ENCODE measurements around the gene HNRNPA3. TPM values are rescaled to one million over a fixed set of nuclear protein-coding genes. Genes with fewer than 3 reads are reported as not detected.

Gene HNRNPA3
- polyA plus RNA-seq, 1 of the 3 experiments (the other 2 are of a cell fraction): 102 TPM

DNA sequence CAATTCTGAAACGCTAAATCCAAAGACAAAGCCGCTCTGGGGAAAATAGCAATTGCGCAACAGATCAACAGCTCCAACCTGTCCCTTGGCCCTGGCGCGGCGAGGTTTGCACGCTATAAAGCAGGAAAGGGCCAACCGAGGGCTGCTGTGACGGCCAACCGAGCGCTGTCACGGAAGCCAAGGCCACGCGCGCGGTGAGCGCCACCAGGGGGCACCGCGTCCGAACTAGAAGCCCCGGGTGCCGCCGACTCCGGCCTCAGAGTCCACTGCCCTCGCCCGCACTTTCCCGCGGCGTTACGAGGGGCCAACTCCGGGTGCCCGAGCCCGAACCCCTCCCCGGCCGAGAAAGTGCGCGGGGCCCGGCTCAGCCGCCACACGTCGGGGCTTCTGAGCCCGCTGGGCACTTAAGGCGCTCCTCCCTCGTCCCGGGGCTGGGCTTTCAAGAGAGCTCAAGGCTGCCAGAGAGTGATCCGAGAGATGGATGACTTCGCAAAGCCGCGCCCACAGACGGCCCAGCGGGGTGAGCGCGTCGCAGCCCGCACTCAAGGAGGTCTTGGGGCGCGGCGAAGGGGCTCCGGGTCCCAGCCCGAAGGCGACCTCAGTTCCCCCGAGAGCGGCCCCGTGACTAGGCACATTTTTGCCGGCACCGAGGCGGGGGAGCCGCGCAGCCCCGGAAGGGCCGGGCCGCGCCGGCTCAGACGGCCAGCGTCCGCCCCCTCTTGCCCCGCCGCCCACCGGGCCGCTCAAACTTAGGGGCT is 51.0 kb downstream of the HNRNPA3 start (continued):
- TF ChIP-seq, protein P1, sequence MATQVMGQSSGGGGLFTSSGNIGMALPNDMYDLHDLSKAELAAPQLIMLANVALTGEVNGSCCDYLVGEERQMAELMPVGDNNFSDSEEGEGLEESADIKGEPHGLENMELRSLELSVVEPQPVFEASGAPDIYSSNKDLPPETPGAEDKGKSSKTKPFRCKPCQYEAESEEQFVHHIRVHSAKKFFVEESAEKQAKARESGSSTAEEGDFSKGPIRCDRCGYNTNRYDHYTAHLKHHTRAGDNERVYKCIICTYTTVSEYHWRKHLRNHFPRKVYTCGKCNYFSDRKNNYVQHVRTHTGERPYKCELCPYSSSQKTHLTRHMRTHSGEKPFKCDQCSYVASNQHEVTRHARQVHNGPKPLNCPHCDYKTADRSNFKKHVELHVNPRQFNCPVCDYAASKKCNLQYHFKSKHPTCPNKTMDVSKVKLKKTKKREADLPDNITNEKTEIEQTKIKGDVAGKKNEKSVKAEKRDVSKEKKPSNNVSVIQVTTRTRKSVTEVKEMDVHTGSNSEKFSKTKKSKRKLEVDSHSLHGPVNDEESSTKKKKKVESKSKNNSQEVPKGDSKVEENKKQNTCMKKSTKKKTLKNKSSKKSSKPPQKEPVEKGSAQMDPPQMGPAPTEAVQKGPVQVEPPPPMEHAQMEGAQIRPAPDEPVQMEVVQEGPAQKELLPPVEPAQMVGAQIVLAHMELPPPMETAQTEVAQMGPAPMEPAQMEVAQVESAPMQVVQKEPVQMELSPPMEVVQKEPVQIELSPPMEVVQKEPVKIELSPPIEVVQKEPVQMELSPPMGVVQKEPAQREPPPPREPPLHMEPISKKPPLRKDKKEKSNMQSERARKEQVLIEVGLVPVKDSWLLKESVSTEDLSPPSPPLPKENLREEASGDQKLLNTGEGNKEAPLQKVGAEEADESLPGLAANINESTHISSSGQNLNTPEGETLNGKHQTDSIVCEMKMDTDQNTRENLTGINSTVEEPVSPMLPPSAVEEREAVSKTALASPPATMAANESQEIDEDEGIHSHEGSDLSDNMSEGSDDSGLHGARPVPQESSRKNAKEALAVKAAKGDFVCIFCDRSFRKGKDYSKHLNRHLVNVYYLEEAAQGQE (IDR thresholded peaks at IDR 0.05; ENCODE audit: low read depth, low read length): peak; percentile 66; the same call in 1 of the 2 replicates
- TF ChIP-seq MEF2A (IDR thresholded peaks at IDR 0.05; ENCODE audit: borderline replicate concordance, low read depth): peak; percentile 54; the same call in 1 of the 2 replicates
- TF ChIP-seq EP300 (IDR thresholded peaks at IDR 0.05; ENCODE audit: borderline replicate concordance in 1 of 2, low read depth in 1 of 2, low read length in 1 of 2): no peak
- peak; percentile 72; the same call in 1 of the 2 replicates for TF ChIP-seq RCOR1 (IDR thresholded peaks at IDR 0.05; ENCODE audit: low read length)
- peak; percentile 91 for TF ChIP-seq SMC3 (IDR thresholded peaks at IDR 0.05; ENCODE audit: low read depth, low read length)
- 0 out of 2 replicates have a peak, but pooled peaks have one; percentile 14 for TF ChIP-seq RXRA (IDR thresholded peaks at IDR 0.05; ENCODE audit: borderline replicate concordance, low read depth)
- TF ChIP-seq EZH2phosphoT487 (IDR thresholded peaks at IDR 0.05; ENCODE audit: borderline replicate concordance, low read depth): no peak
- 0 out of 2 replicates have a peak, but pooled peaks have one; percentile 20 for TF ChIP-seq GABPA (IDR thresholded peaks at IDR 0.05; ENCODE audit: low read depth)
- peak; percentile 67 for TF ChIP-seq ELF1 (IDR thresholded peaks at IDR 0.05)

DNA sequence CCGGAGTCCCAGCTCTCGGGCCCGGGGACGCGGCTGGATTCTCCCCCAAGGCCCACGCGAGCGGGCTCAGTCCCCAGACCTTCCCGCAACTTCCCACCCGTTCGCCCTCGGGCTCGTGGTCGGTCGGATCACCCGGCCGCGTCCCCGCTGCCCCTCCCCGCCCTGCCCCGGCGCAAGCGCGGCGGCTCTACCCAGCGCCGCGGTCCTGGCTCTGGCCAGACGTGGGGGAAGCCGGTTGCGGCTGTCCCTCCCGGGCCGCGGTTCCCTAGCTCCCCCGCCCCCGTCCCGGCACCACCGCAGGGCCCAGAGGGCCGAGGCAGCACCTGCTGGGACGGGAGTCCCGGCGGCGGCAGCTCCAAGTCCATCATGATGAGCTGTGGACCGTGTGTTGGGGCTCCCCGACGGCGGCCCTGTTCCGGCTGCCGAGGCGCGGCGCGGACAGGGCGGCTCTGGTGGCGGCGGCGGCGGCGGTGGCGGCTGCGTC is 51.7 kb downstream of the HNRNPA3 start:
- peak overlapping the region; percentile 97 for H3K27ac ChIP-seq (ENCODE audit: low read depth in 2 of 2, low read length in 1 of 2)
- ChIA-PET CTCF (interaction anchor here (0.7 to 12.3 kb wide), 32 partner anchors 13 to 1154 kb away, joined by 3 to 121 read pairs (median 5); partner anchors contain the start of gene AGPS), POLR2A (interaction anchor here (0.7 to 2.5 kb wide), 7 partner anchors 9 to 128 kb away, joined by 3 to 28 read pairs (median 4); partner anchors contain the start of genes AGPS and HNRNPA3)
- H3K9me3 ChIP-seq: no peaks in the 10 kb centered on the region
- no peaks in the 10 kb centered on the region for H3K9me2 ChIP-seq
- H3K79me2 ChIP-seq (ENCODE audit: insufficient read depth): peaks cover 45% of the 10 kb centered on the region
- WGBS (ENCODE audit: low lambda C conversion rate): no CpG with 5 or more reads among the region's 61 CpGs
- no peaks in the 10 kb centered on the region for H3K36me3 ChIP-seq (replicated peaks in 1 of 2; ENCODE audit: control insufficient read depth in 1 of 2, insufficient read depth in 2 of 2, low read length in 1 of 2)
- H2AFZ ChIP-seq (ENCODE audit: low read depth): peak overlapping the region; percentile 36; the same call in 1 of the 2 replicates
- H3K9ac ChIP-seq: peak overlapping the region; percentile 98
- H3F3A ChIP-seq (replicated peaks; ENCODE audit: insufficient read depth): peaks cover 10% of the 10 kb centered on the region
- TF ChIP-seq GATA2 (CRISPR knock-in tag; IDR thresholded peaks at IDR 0.05) (no peak), NRF1 (IDR thresholded peaks at IDR 0.05; ENCODE audit: low read depth, low read length) (peak; percentile 56; the same call in 1 of the 2 replicates), GABPA (IDR thresholded peaks at IDR 0.05; ENCODE audit: low read depth) (no peak)
- H4K20me1 ChIP-seq (ENCODE audit: insufficient read depth): peaks cover 40% of the 10 kb centered on the region
- peaks cover 17 to 22% of the 10 kb centered on the region in 2 experiments for H3K4me1 ChIP-seq (ENCODE audit: control insufficient read depth in 1 of 2, insufficient read depth in 2 of 2, low read depth in 1 of 2, low read length in 1 of 2)
- no peaks in the 10 kb centered on the region for H3K27me3 ChIP-seq (ENCODE audit: insufficient read depth)
- peak overlapping the region; percentile 92; the same call in 1 of the 2 replicates for H3K4me2 ChIP-seq
- peak overlapping the region; percentile 71 to 93 for H3K4me3 ChIP-seq (ENCODE audit: low read depth in 2 of 2, low read length in 1 of 2)
- DNase-seq: peak; percentile 80
